Astrocyte of the cerebellum (primary cell): Measurements from ENCODE around the gene COA4.

Experiments used
- DNase-seq: peaks from one replicate; pipeline ENCODE4 v3.0.0-alpha.2; 2011; ENCODE audit warnings: low read depth
- H3K4me3 ChIP-seq: 2 replicates; pipeline ENCODE4 v1.5.1; 2011; ENCODE audit warnings: mild to moderate bottlenecking, low read depth, low read length, moderate library complexity
- CTCF ChIP-seq: IDR thresholded peaks from 2 replicates; pipeline ENCODE4 v1.5.1; 2012; ENCODE audit warnings: low read length, low read depth, moderate library complexity, mild to moderate bottlenecking; ENCODE audit errors: missing control alignments
- in situ Hi-C: cut with HindIII; loops from 2 replicates; pipeline ENCODE4 v1.10.0; 2017; ENCODE audit warnings: low sequenced_read_pairs

The COA4 gene

GRCh38 chr11:73856031-73856567, 20.5 kb downstream of the COA4 start:
- TF ChIP-seq CTCF = no peak
- H3K4me3 ChIP-seq = no peak overlapping the region
- no peak for DNase-seq
- in situ Hi-C loops = no loop called here

GRCh38 chr11:73854680-73855079, 22.0 kb downstream of the COA4 start:
- no peak for DNase-seq
- no peak overlapping the region for H3K4me3 ChIP-seq
- in situ Hi-C loops = no loop called here
- no peak for TF ChIP-seq CTCF

GRCh38 chr11:73852049-73852448, 24.6 kb downstream of the COA4 start:
- in situ Hi-C loops = no loop called here
- DNase-seq = no peak
- no peak overlapping the region for H3K4me3 ChIP-seq
- TF ChIP-seq CTCF = no peak

- H3K4me3 ChIP-seq = no peak overlapping the region
- in situ Hi-C loops = no loop called here
- TF ChIP-seq CTCF = no peak
These were observed 25.4 kb downstream of the COA4 start for GRCh38 chr11:73851046-73851764.

GRCh38 chr11:73839123-73839457, 37.6 kb downstream of the COA4 start:
- DNase-seq = no peak
- in situ Hi-C loops = no loop called here

More at GRCh38 chr11:73851046-73851764, 25.4 kb downstream of the COA4 start:
- DNase-seq = no peak

GRCh38 chr11:73838443-73839122, 38.1 kb downstream of the COA4 start:
- TF ChIP-seq CTCF = no peak
- no peak overlapping the region for H3K4me3 ChIP-seq
- in situ Hi-C loops = no loop called here
- DNase-seq = peak; percentile 53

More at GRCh38 chr11:73839123-73839457, 37.6 kb downstream of the COA4 start:
- TF ChIP-seq CTCF = no peak
- H3K4me3 ChIP-seq = no peak overlapping the region
